GM12878 (cell line): ENCODE results near the gene EMILIN3. TPM values are rescaled to one million over a fixed set of nuclear protein-coding genes. Genes with fewer than 3 reads are reported as not detected.

Experiments used
- ATAC-seq: fragments of 200-7000 bp; cut with Tn5 transposase; 3 replicates; pipeline ENCODE4 v1.9.1; 2020; ENCODE audit warnings: mild to moderate bottlenecking, moderate library complexity
- BruUV-seq: library from RNA; stranded (reverse); fragments of 400-500 nt; replicated peaks from 2 replicates; lab custom pipeline; 2021; lab: Mats Ljungman, UMichigan
- CTCF ChIA-PET: fragments of 300-600 bp; sonication (Branson Sonifier 250); formaldehyde crosslinking; extraction: SDS; loops from one replicate; lab custom pipeline; 2021; ENCODE audit warnings: inconsistent platforms; lab: Yijun Ruan, JAX
- POLR2A ChIA-PET: fragments of 350-600 bp; formaldehyde crosslinking; extraction: SDS; loops from one replicate; lab custom pipeline; 2021; ENCODE audit warnings: inconsistent platforms; lab: Charles Lee
- RAD21 ChIA-PET: fragments of 300-600 bp; sonication (Branson Sonifier 250); formaldehyde crosslinking; loops from one replicate; lab custom pipeline; 2023; ENCODE audit warnings: antibody characterized with exemption; ENCODE audit not compliant: unreplicated experiment; lab: Charles Lee
- SMC1A ChIA-PET: fragments of 300-600 bp; sonication (Branson Sonifier 250); formaldehyde crosslinking; loops from one replicate; lab custom pipeline; 2023; ENCODE audit not compliant: unreplicated experiment, uncharacterized antibody; lab: Charles Lee
- DNase-seq: peaks from one replicate; pipeline ENCODE4 v3.0.0-alpha.2; 2011; ENCODE audit warnings: low read depth, low spot score
- FAIRE-seq: peaks from 3 replicates; lab custom pipeline; 2011; peaks lifted over from hg19 to GRCh38; lab: Jason Lieb, UNC
- H2AFZ ChIP-seq: 2 replicates; pipeline ENCODE4 v1.6.0; 2011; ENCODE audit warnings: low read depth, low read length, control low read depth; ENCODE audit not compliant: control insufficient read depth
- H3K27ac ChIP-seq: 2 replicates; pipeline ENCODE4 v1.5.1; 2011; ENCODE audit warnings: control low read depth; ENCODE audit not compliant: control insufficient read depth, insufficient read depth
- H3K27me3 ChIP-seq, 2 experiments: replicated peaks in 1 of 2; 2 replicates each; pipeline versions ENCODE4 v1.6.0 to v1.6.1; 2011; ENCODE audit warnings: low read length in 1 of 2; ENCODE audit not compliant: control insufficient read depth in 2 of 2, insufficient read depth in 2 of 2
- H3K36me3 ChIP-seq, 2 experiments: 2 replicates each; pipeline ENCODE4 v1.5.1; 2011; ENCODE audit warnings: low read length in 1 of 2; ENCODE audit not compliant: control insufficient read depth in 2 of 2, insufficient read depth in 2 of 2
- H3K4me1 ChIP-seq: 2 replicates; pipeline ENCODE4 v1.6.1; 2011; ENCODE audit warnings: mild to moderate bottlenecking, low read length, moderate library complexity, mixed read lengths; ENCODE audit not compliant: control insufficient read depth, insufficient read depth
- H3K4me2 ChIP-seq: 2 replicates; pipeline ENCODE4 v1.6.0; 2011; ENCODE audit warnings: control low read depth; ENCODE audit not compliant: control insufficient read depth, insufficient read depth
- H3K4me3 ChIP-seq: fragments of 200-600 bp; sonication (generic); 2 replicates; pipeline ENCODE4 v1.5.1; 2016
- H3K79me2 ChIP-seq: 2 replicates; pipeline ENCODE4 v1.6.0; 2011; ENCODE audit warnings: low read length; ENCODE audit not compliant: control insufficient read depth, insufficient read depth
- H3K9ac ChIP-seq: 2 replicates; pipeline ENCODE4 v1.8.0; 2011; ENCODE audit warnings: low read length, control low read depth, mixed read lengths; ENCODE audit not compliant: control insufficient read depth, insufficient read depth
- H3K9me3 ChIP-seq: replicated peaks from 3 replicates; pipeline ENCODE4 v1.5.1; 2011; ENCODE audit warnings: mild to moderate bottlenecking, low read length; ENCODE audit not compliant: control insufficient read depth, insufficient read depth
- H4K20me1 ChIP-seq: 2 replicates; pipeline ENCODE4 v1.6.0; 2011; ENCODE audit not compliant: control insufficient read depth, insufficient read depth
- BCLAF1 ChIP-seq: fragments of 450-650 bp; IDR thresholded peaks from 2 replicates; pipeline ENCODE4 v1.6.1; 2017; ENCODE audit warnings: antibody characterized with exemption, mild to moderate bottlenecking, moderate library complexity
- CBX3 ChIP-seq: fragments of 200-600 bp; sonication (generic); IDR thresholded peaks from 2 replicates; pipeline ENCODE4 v1.6.1; 2016; ENCODE audit warnings: low read depth, borderline replicate concordance
- CEBPZ ChIP-seq: fragments of 150-350 bp; IDR thresholded peaks from 2 replicates; pipeline ENCODE4 v1.6.1; 2016; ENCODE audit warnings: low read depth, low read length
- CHD4 ChIP-seq: fragments of 200-600 bp; sonication (generic); IDR thresholded peaks from 2 replicates; pipeline ENCODE4 v1.6.1; 2016; ENCODE audit warnings: mild to moderate bottlenecking
- HDGF ChIP-seq: fragments of 450-650 bp; IDR thresholded peaks from 2 replicates; pipeline ENCODE4 v1.6.1; 2016; ENCODE audit warnings: antibody characterized with exemption
- HSF1 ChIP-seq: fragments of 150-350 bp; IDR thresholded peaks from 2 replicates; pipeline ENCODE4 v1.6.1; 2014; ENCODE audit warnings: mild to moderate bottlenecking, low read depth, low read length
- IRF5 ChIP-seq: fragments of 450-650 bp; IDR thresholded peaks from 2 replicates; pipeline ENCODE4 v1.6.1; 2017; ENCODE audit warnings: borderline replicate concordance
- NBN ChIP-seq: fragments of 450-650 bp; IDR thresholded peaks from 2 replicates; pipeline ENCODE4 v1.6.1; 2016
- PAX8 ChIP-seq: fragments of 450-650 bp; IDR thresholded peaks from 2 replicates; pipeline ENCODE4 v1.6.1; 2017; ENCODE audit warnings: mild to moderate bottlenecking, moderate library complexity
- RBBP5 ChIP-seq: fragments of 200-600 bp; sonication (generic); conservative IDR thresholded peaks from 2 replicates; pipeline ENCODE4 v1.6.1; 2016
- SMAD1 ChIP-seq: fragments of 450-650 bp; IDR thresholded peaks from 2 replicates; pipeline ENCODE4 v1.6.1; 2018; ENCODE audit warnings: mild to moderate bottlenecking, low read depth; ENCODE audit not compliant: partially characterized antibody
- SP1 ChIP-seq: IDR thresholded peaks from one replicate; pipeline ENCODE4 v1.6.1; 2011; ENCODE audit warnings: low read depth, low read length
- SREBF1 ChIP-seq: IDR thresholded peaks from 2 replicates; pipeline ENCODE4 v1.6.1; 2012; ENCODE audit warnings: mild to moderate bottlenecking, low read length
- SRF ChIP-seq, 2 experiments: IDR thresholded peaks; 2 replicates each; pipeline ENCODE4 v1.6.1; 2011; ENCODE audit warnings: low read depth in 2 of 2, low read length in 2 of 2, mild to moderate bottlenecking in 1 of 2, moderate library complexity in 1 of 2
- STAT1 ChIP-seq: fragments of 450-650 bp; conservative IDR thresholded peaks from 2 replicates; pipeline ENCODE4 v1.6.1; 2014; ENCODE audit warnings: antibody characterized with exemption, mild to moderate bottlenecking
- ZBTB33 ChIP-seq: fragments of 450-650 bp; IDR thresholded peaks from 2 replicates; pipeline ENCODE4 v1.6.1; 2017; ENCODE audit warnings: mild to moderate bottlenecking
- WGBS: methylation state at CpG from one replicate; pipeline ENCODE4 v1.1.6; 2016; ENCODE audit warnings: low lambda C conversion rate; ENCODE audit not compliant: insufficient replicate concordance, insufficient coverage; ENCODE audit errors: missing lambda C conversion rate; 5-methylcytosine and 5-hydroxymethylcytosine counted together
- in situ Hi-C: fragments of 300-500 bp; cut with MboI; formaldehyde crosslinking; loops from 9 replicates; pipeline ENCODE4 v1.14.3; 2018; ENCODE audit warnings: mixed read lengths
- intact Hi-C: fragments of 100-400 bp; cut with micrococcal nuclease; formaldehyde crosslinking; loops from one replicate; pipeline ENCODE4 v1.14.2; 2022; ENCODE audit not compliant: unreplicated experiment
- polyA plus RNA-seq, 11 experiments: library from polyadenylated mRNA; depleted of rRNA in 4 of 11; unstranded in 6 of 11; stranded (reverse) in 5 of 11; fragments of >200 nt; fragmentation: Nextera tagmentation in 4 of 11; fragmentation: Illumina TruSeq in 1 of 11; extraction: Ambion mirVana in 4 of 11; extraction: Trizol in 1 of 11; gene quantifications; 1 replicate in 1 of 11; 2 replicates in 10 of 11; pipeline versions ENCODE4 v1.2.1 to v1.2.3, GENCODE V29; 2011 to 2016; ENCODE audit warnings: inconsistent platforms in 2 of 11, missing spikeins in 2 of 11, low read depth in 1 of 11
- total RNA-seq, 4 experiments: library from RNA; depleted of rRNA in 3 of 4; stranded (reverse); fragments of >200 nt in 3 of 4; fragmentation: Illumina TruSeq in 1 of 4; extraction: Trizol in 1 of 4; gene quantifications; 2 replicates each; pipeline versions ENCODE4 v1.2.1 to v1.2.3, GENCODE V29; 2013 to 2021

EMILIN3 gene
- total and polyA plus RNA-seq, 10 of the 15 experiments (the other 5 are each of a cell fraction or from before 2014, with no cell fraction given): not detected

- POLR2A ChIA-PET: no interaction called here
- Histone ChIP-seq H4K20me1 (no peaks in the 10 kb centered on the region), H3K27ac (no peak overlapping the region), H3K4me2 (no peak overlapping the region), H3K36me3 (no peaks in the 10 kb centered on the region), H3K27me3 (no peaks in the 10 kb centered on the region), H3K79me2 (no peaks in the 10 kb centered on the region), H2AFZ (no peak overlapping the region), H3K9ac (no peak overlapping the region), H3K4me1 (no peaks in the 10 kb centered on the region), H3K9me3 (no peaks in the 10 kb centered on the region), H3K4me3 (no peak overlapping the region)
- FAIRE-seq (no peak), ATAC-seq (no peak), DNase-seq (no peak)
- 32% methylated on average over 3 of the region's 3 CpGs for WGBS
- no TSS peak for BruUV-seq
- SMC1A ChIA-PET: no interaction called here
- CTCF ChIA-PET: no interaction called here
- intact Hi-C loops: no loop called here
- in situ Hi-C loops: no loop called here
- RAD21 ChIA-PET: no interaction called here
- TF ChIP-seq CHD4 (no peak), SRF (IDR thresholded peaks at IDR 0.05; ENCODE audit: low read depth in 2 of 2, low read length in 2 of 2) (no peak), CEBPZ (no peak), BCLAF1 (no peak), HDGF (no peak), SMAD1 (no peak), STAT1 (no peak), RBBP5 (no peak), HSF1 (no peak), SP1 (no peak), ZBTB33 (no peak), CBX3 (no peak), IRF5 (no peak), PAX8 (no peak), NBN (no peak), SREBF1 (no peak)
These were observed 27.1 kb upstream of the EMILIN3 start for GRCh38 chr20:41393705-41394066.
